GM23338 (cell line): ENCODE results near the gene GPR35. TPM values are rescaled to one million over a fixed set of nuclear protein-coding genes. Genes with fewer than 3 reads are reported as not detected.

Experiments
- ETS1 ChIP-seq: IDR thresholded peaks from 2 replicates; pipeline ENCODE4 v1.6.1; 2016; ENCODE audit warnings: antibody characterized with exemption
- EZH2 ChIP-seq: fragments of 200-600 bp; sonication (generic); IDR thresholded peaks from one replicate; pipeline ENCODE4 v1.8.0; 2017; ENCODE audit warnings: antibody characterized with exemption, mild to moderate bottlenecking, low read depth; ENCODE audit not compliant: unreplicated experiment
- EZH2phosphoT487 ChIP-seq: fragments of 200-600 bp; sonication (generic); IDR thresholded peaks from one replicate; pipeline ENCODE4 v1.8.1; 2018; ENCODE audit warnings: antibody characterized with exemption; ENCODE audit not compliant: unreplicated experiment
- ZNF114 ChIP-seq: fragments of 250-450 bp; sonication (Bioruptor Pico); IDR thresholded peaks from 2 replicates; pipeline ENCODE4 v1.5.0; 2020; ENCODE audit warnings: mild to moderate bottlenecking, moderate library complexity
- polyA plus RNA-seq: library from polyadenylated mRNA; unstranded; fragments of >200 nt; fragmentation: Nextera tagmentation; extraction: Ambion mirVana; gene quantifications from 2 replicates; pipeline ENCODE4 v1.2.1, GENCODE V29; 2016
- total RNA-seq: library from RNA; depleted of rRNA; stranded (reverse); fragments of >200 nt; shearing (Covaris generic); gene quantifications from 2 replicates; pipeline ENCODE4 v1.2.3, GENCODE V29; 2014
- TF ChIP-seq, protein P1 (sequence below): fragments of 250-450 bp; sonication (Bioruptor Pico); IDR thresholded peaks from 2 replicates; pipeline ENCODE4 v1.5.0; 2020; ENCODE audit warnings: mild to moderate bottlenecking, moderate library complexity
- TF ChIP-seq, protein P2 (sequence below), 2 experiments: fragments of 200-600 bp in 1 of 2; sonication (generic) in 1 of 2; conservative IDR thresholded peaks; 2 replicates each; pipeline versions ENCODE4 v1.5.1 to v1.6.1; 2016 to 2017; ENCODE audit warnings: antibody characterized with exemption in 2 of 2, low read depth in 2 of 2, mild to moderate bottlenecking in 2 of 2, moderate library complexity in 1 of 2
- TF ChIP-seq, protein P3 (sequence below): IDR thresholded peaks from one replicate; pipeline ENCODE4 v1.6.1; 2018; ENCODE audit warnings: antibody characterized with exemption; ENCODE audit not compliant: unreplicated experiment

Gene GPR35
- total and polyA plus RNA-seq, 2 experiments from 2014 or later: not detected

DNA sequence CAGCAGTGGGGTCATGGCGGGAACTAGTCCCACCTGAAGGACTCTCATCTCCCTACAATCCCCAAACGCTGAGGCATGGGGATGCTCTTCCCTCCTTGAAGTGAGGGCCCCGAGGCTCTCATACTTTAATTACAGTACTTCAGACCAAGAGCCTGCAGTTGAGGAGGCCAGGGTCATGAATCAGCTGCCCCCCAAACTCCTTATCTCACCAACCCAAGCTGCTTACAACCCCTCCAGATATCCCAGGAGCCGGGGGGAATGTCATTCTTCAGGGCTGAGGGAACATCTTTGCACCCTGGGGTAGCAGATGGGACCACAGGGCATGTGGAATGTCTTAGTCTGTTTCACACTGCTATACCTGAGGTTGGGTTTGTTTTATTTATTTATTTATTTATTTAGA lies 41.5 kb upstream of the GPR35 start (continued):
- TF ChIP-seq, protein P1, sequence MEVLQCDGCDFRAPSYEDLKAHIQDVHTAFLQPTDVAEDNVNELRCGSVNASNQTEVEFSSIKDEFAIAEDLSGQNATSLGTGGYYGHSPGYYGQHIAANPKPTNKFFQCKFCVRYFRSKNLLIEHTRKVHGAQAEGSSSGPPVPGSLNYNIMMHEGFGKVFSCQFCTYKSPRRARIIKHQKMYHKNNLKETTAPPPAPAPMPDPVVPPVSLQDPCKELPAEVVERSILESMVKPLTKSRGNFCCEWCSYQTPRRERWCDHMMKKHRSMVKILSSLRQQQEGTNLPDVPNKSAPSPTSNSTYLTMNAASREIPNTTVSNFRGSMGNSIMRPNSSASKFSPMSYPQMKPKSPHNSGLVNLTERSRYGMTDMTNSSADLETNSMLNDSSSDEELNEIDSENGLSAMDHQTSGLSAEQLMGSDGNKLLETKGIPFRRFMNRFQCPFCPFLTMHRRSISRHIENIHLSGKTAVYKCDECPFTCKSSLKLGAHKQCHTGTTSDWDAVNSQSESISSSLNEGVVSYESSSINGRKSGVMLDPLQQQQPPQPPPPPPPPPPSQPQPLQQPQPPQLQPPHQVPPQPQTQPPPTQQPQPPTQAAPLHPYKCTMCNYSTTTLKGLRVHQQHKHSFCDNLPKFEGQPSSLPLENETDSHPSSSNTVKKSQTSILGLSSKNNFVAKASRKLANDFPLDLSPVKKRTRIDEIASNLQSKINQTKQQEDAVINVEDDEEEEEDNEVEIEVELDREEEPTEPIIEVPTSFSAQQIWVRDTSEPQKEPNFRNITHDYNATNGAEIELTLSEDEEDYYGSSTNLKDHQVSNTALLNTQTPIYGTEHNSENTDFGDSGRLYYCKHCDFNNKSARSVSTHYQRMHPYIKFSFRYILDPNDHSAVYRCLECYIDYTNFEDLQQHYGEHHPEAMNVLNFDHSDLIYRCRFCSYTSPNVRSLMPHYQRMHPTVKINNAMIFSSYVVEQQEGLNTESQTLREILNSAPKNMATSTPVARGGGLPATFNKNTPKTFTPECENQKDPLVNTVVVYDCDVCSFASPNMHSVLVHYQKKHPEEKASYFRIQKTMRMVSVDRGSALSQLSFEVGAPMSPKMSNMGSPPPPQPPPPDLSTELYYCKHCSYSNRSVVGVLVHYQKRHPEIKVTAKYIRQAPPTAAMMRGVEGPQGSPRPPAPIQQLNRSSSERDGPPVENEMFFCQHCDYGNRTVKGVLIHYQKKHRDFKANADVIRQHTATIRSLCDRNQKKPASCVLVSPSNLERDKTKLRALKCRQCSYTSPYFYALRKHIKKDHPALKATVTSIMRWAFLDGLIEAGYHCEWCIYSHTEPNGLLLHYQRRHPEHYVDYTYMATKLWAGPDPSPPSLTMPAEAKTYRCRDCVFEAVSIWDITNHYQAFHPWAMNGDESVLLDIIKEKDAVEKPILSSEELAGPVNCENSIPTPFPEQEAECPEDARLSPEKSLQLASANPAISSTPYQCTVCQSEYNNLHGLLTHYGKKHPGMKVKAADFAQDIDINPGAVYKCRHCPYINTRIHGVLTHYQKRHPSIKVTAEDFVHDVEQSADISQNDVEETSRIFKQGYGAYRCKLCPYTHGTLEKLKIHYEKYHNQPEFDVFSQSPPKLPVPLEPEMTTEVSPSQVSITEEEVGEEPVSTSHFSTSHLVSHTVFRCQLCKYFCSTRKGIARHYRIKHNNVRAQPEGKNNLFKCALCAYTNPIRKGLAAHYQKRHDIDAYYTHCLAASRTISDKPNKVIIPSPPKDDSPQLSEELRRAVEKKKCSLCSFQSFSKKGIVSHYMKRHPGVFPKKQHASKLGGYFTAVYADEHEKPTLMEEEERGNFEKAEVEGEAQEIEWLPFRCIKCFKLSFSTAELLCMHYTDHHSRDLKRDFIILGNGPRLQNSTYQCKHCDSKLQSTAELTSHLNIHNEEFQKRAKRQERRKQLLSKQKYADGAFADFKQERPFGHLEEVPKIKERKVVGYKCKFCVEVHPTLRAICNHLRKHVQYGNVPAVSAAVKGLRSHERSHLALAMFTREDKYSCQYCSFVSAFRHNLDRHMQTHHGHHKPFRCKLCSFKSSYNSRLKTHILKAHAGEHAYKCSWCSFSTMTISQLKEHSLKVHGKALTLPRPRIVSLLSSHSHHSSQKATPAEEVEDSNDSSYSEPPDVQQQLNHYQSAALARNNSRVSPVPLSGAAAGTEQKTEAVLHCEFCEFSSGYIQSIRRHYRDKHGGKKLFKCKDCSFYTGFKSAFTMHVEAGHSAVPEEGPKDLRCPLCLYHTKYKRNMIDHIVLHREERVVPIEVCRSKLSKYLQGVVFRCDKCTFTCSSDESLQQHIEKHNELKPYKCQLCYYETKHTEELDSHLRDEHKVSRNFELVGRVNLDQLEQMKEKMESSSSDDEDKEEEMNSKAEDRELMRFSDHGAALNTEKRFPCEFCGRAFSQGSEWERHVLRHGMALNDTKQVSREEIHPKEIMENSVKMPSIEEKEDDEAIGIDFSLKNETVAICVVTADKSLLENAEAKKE (CRISPR knock-in tag): no peak
- TF ChIP-seq, protein P2, sequence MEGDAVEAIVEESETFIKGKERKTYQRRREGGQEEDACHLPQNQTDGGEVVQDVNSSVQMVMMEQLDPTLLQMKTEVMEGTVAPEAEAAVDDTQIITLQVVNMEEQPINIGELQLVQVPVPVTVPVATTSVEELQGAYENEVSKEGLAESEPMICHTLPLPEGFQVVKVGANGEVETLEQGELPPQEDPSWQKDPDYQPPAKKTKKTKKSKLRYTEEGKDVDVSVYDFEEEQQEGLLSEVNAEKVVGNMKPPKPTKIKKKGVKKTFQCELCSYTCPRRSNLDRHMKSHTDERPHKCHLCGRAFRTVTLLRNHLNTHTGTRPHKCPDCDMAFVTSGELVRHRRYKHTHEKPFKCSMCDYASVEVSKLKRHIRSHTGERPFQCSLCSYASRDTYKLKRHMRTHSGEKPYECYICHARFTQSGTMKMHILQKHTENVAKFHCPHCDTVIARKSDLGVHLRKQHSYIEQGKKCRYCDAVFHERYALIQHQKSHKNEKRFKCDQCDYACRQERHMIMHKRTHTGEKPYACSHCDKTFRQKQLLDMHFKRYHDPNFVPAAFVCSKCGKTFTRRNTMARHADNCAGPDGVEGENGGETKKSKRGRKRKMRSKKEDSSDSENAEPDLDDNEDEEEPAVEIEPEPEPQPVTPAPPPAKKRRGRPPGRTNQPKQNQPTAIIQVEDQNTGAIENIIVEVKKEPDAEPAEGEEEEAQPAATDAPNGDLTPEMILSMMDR (conservative IDR thresholded peaks at IDR 0.05; ENCODE audit: low read depth in 2 of 2): no peak
- no peak for TF ChIP-seq ETS1
- no peak for TF ChIP-seq EZH2phosphoT487
- TF ChIP-seq, protein P3, sequence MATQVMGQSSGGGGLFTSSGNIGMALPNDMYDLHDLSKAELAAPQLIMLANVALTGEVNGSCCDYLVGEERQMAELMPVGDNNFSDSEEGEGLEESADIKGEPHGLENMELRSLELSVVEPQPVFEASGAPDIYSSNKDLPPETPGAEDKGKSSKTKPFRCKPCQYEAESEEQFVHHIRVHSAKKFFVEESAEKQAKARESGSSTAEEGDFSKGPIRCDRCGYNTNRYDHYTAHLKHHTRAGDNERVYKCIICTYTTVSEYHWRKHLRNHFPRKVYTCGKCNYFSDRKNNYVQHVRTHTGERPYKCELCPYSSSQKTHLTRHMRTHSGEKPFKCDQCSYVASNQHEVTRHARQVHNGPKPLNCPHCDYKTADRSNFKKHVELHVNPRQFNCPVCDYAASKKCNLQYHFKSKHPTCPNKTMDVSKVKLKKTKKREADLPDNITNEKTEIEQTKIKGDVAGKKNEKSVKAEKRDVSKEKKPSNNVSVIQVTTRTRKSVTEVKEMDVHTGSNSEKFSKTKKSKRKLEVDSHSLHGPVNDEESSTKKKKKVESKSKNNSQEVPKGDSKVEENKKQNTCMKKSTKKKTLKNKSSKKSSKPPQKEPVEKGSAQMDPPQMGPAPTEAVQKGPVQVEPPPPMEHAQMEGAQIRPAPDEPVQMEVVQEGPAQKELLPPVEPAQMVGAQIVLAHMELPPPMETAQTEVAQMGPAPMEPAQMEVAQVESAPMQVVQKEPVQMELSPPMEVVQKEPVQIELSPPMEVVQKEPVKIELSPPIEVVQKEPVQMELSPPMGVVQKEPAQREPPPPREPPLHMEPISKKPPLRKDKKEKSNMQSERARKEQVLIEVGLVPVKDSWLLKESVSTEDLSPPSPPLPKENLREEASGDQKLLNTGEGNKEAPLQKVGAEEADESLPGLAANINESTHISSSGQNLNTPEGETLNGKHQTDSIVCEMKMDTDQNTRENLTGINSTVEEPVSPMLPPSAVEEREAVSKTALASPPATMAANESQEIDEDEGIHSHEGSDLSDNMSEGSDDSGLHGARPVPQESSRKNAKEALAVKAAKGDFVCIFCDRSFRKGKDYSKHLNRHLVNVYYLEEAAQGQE: no peak
- no peak for TF ChIP-seq ZNF114
- no peak for TF ChIP-seq EZH2
